Astrocyte of the cerebellum (primary cell): Measurements from ENCODE around the gene CLCN6.

Source experiments
- DNase-seq: peaks from one replicate; pipeline ENCODE4 v3.0.0-alpha.2; 2011; ENCODE audit warnings: low read depth
- H3K4me3 ChIP-seq: 2 replicates; pipeline ENCODE4 v1.5.1; 2011; ENCODE audit warnings: mild to moderate bottlenecking, low read depth, low read length, moderate library complexity
- in situ Hi-C: cut with HindIII; loops from 2 replicates; pipeline ENCODE4 v1.10.0; 2017; ENCODE audit warnings: low sequenced_read_pairs
- TF ChIP-seq, protein P1 (sequence below): IDR thresholded peaks from 2 replicates; pipeline ENCODE4 v1.5.1; 2012; ENCODE audit warnings: low read length, low read depth, moderate library complexity, mild to moderate bottlenecking; ENCODE audit errors: missing control alignments

Gene CLCN6

DNA sequence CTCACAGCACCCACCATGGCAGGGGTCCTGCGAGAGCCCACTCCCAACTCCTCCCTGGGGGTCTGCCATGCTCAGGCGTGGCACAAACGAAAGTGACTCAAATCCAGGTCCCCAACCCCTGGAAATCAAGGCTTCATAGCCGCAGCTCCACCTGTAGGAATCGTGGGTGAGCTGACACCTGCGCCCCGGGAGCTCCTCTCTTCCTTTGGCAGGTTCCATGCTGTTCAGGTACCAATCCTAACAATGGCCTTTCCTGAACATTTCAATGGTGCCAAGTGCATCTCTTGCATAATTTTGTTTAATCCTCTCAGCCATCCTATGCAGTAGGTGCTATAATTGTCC, 81.6 kb downstream of the CLCN6 start:
- DNase-seq: no peak
- in situ Hi-C loops: no loop called here
- no peak overlapping the region for H3K4me3 ChIP-seq
- TF ChIP-seq, protein P1, sequence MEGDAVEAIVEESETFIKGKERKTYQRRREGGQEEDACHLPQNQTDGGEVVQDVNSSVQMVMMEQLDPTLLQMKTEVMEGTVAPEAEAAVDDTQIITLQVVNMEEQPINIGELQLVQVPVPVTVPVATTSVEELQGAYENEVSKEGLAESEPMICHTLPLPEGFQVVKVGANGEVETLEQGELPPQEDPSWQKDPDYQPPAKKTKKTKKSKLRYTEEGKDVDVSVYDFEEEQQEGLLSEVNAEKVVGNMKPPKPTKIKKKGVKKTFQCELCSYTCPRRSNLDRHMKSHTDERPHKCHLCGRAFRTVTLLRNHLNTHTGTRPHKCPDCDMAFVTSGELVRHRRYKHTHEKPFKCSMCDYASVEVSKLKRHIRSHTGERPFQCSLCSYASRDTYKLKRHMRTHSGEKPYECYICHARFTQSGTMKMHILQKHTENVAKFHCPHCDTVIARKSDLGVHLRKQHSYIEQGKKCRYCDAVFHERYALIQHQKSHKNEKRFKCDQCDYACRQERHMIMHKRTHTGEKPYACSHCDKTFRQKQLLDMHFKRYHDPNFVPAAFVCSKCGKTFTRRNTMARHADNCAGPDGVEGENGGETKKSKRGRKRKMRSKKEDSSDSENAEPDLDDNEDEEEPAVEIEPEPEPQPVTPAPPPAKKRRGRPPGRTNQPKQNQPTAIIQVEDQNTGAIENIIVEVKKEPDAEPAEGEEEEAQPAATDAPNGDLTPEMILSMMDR: no peak

DNA sequence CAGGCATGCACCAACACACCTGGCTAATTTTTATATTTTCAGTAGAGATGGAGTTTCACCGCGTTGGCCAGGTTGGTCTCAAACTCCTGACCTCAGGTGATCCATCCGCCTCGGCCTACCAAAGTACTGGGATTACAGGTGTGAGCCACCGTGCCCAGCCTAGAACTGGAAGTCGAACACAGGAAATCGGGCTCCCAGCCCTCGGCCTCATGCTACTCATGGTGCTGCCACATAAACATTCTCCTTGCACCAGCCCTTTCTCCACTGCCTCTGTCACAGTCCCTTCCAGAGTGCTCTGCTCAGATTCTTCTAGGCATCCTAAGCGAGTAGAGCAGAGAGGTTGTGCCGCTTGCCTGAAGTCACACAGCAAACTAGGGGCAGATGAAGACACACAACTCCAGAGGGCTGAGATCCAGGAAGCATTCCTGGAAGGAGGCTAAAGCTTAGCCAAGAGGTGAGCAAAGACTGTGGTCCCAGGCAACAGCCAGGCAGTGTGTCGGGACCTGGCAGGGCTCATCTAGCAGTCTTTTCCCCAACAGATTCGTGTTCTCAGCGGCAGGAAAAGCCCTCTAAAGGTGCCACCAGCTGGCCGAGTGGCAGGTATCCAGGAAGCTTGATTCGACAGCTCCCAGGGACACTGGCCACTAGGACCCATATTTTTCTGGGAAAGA, 82.3 kb downstream of the CLCN6 start:
- in situ Hi-C loops: no loop called here

DNA sequence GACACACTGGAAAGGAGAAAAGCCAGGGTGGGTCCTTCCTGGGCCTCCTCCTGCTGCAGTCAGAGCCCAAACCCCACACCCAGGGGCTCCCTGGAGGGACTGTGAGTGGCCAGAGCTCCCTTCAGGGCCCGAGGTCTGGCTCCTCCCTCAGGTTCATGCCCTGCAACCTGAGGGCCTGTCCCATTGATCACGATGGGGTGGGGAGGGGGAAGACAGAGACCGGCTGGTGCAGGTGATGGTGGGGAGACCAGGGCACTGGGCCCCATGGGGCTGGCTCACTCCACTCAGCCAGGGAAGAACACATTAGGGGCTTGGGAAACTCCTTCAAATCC, 82.9 kb downstream of the CLCN6 start:
- no peak for DNase-seq
- in situ Hi-C loops: no loop called here

More for the DNA sequence above, 82.3 kb downstream of the CLCN6 start:
- DNase-seq: no peak
- TF ChIP-seq, protein P1: no peak
- H3K4me3 ChIP-seq: no peak overlapping the region

DNA sequence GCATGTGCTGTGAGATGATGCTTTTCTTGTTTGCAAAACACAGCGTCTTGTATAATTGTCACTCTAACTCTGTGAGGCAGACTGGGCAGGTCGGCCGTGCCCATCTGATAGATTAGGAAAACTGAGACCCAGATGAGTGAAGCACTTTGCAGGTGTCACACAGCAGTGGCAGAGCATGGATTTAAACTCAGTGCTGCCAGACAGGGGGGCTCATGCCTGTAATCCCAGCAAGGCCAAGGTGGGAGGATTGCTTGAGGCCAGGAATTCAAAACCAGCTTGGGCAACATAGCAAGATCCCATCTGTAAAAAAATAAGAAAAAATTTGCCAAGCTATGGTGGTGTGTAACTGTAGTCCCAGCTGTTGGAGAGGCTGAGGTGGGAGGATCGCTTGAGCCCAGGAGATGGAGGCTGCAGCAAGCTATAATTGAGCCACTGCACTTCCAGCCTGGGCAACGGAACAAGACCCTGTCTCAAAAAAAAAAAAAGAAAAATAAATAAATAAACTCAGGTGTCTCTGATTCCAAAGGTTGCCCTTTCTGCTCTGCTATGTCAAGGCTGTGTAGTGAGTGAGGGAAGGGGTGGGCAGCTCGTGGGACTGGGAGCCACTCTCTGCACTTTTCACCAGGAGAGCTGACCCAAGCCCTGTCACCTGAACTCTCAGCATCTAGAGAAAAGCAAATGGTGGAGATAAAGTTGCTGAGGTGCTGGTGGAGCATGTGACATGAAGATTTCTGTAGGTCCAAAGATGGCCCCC, 85.6 kb downstream of the CLCN6 start:
- DNase-seq: no peak
- H3K4me3 ChIP-seq: no peak overlapping the region
- TF ChIP-seq, protein P1: no peak
- in situ Hi-C loops: no loop called here

More for the DNA sequence above, 82.9 kb downstream of the CLCN6 start:
- no peak overlapping the region for H3K4me3 ChIP-seq
- TF ChIP-seq, protein P1: no peak
